A673 (cell line): Measurements from ENCODE around the gene SEMA5B. TPM values are rescaled to one million over a fixed set of nuclear protein-coding genes. Genes with fewer than 3 reads are reported as not detected.

Experiments
- BruUV-seq: library from RNA; stranded (reverse); fragments of 400-500 nt; replicated peaks from 2 replicates; lab custom pipeline; 2021; lab: Mats Ljungman, UMichigan
- CTCF ChIA-PET: fragments of 300-600 bp; sonication (Branson Sonifier 250); formaldehyde crosslinking; loops from one replicate; lab custom pipeline; 2022; ENCODE audit warnings: antibody characterized with exemption; lab: Charles Lee
- POLR2A ChIA-PET: fragments of 300-600 bp; sonication (Branson Sonifier 250); formaldehyde crosslinking; loops from one replicate; lab custom pipeline; 2022; ENCODE audit warnings: antibody characterized with exemption; ENCODE audit not compliant: low non-redundant PET; lab: Charles Lee
- DNase-seq: peaks from one replicate; pipeline ENCODE4 v3.0.0-alpha.2; 2015; ENCODE audit warnings: low spot score
- H3K27ac ChIP-seq: fragments of 200-600 bp; sonication (generic); 2 replicates; pipeline ENCODE4 v1.5.1; 2016; ENCODE audit warnings: mixed run types, low read depth, mild to moderate bottlenecking, mixed read lengths, antibody characterized with exemption, low read length; ENCODE audit not compliant: poor library complexity, severe bottlenecking
- H3K27me3 ChIP-seq: fragments of 200-600 bp; sonication (generic); replicated peaks from 2 replicates; pipeline ENCODE4 v1.6.1; 2017; ENCODE audit warnings: mixed run types, low read depth, mild to moderate bottlenecking, mixed read lengths, antibody characterized with exemption, low read length; ENCODE audit not compliant: insufficient read depth, poor library complexity
- H3K36me3 ChIP-seq: fragments of 200-600 bp; sonication (generic); 2 replicates; pipeline ENCODE4 v1.6.1; 2016; ENCODE audit warnings: mixed run types, mild to moderate bottlenecking, mixed read lengths, antibody characterized with exemption, low read length; ENCODE audit not compliant: insufficient read depth, poor library complexity, severe bottlenecking
- H3K4me1 ChIP-seq: fragments of 200-600 bp; sonication (generic); 2 replicates; pipeline ENCODE4 v1.6.1; 2017; ENCODE audit warnings: mixed run types, mild to moderate bottlenecking, mixed read lengths, antibody characterized with exemption, low read length; ENCODE audit not compliant: insufficient read depth, poor library complexity, severe bottlenecking
- H3K4me3 ChIP-seq: fragments of 200-600 bp; sonication (generic); 2 replicates; pipeline ENCODE4 v1.5.1; 2016; ENCODE audit warnings: low read depth, mixed run types, mild to moderate bottlenecking, mixed read lengths, low read length; ENCODE audit not compliant: poor library complexity, severe bottlenecking
- H3K9me3 ChIP-seq: fragments of 200-600 bp; sonication (generic); 2 replicates; pipeline ENCODE4 v1.6.1; 2016; ENCODE audit warnings: mixed run types, low read depth, mild to moderate bottlenecking, mixed read lengths, antibody characterized with exemption, low read length; ENCODE audit not compliant: poor library complexity, severe bottlenecking
- EZH2 ChIP-seq: fragments of 200-600 bp; sonication (generic); IDR thresholded peaks from 2 replicates; pipeline ENCODE4 v1.6.1; 2017; ENCODE audit warnings: borderline replicate concordance, low read depth, mild to moderate bottlenecking, mixed read lengths, antibody characterized with exemption, low read length; ENCODE audit not compliant: poor library complexity, severe bottlenecking
- intact Hi-C: fragments of 100-400 bp; cut with micrococcal nuclease; formaldehyde crosslinking; loops from one replicate; pipeline ENCODE4 v1.10.0; 2022; ENCODE audit not compliant: unreplicated experiment
- total RNA-seq: library from RNA; stranded (reverse); gene quantifications from 2 replicates; pipeline ENCODE4 v1.2.3, GENCODE V29; 2021
- TF ChIP-seq, protein P1 (sequence below): fragments of 300-800, 200-600 bp; sonication (generic); conservative IDR thresholded peaks from 2 replicates; pipeline ENCODE4 v1.5.1; 2017; ENCODE audit warnings: low read depth, mild to moderate bottlenecking, antibody characterized with exemption, low read length, moderate library complexity, mixed read lengths

Gene SEMA5B
- total RNA-seq, 1 experiment from 2014 or later = 7.6 TPM

DNA sequence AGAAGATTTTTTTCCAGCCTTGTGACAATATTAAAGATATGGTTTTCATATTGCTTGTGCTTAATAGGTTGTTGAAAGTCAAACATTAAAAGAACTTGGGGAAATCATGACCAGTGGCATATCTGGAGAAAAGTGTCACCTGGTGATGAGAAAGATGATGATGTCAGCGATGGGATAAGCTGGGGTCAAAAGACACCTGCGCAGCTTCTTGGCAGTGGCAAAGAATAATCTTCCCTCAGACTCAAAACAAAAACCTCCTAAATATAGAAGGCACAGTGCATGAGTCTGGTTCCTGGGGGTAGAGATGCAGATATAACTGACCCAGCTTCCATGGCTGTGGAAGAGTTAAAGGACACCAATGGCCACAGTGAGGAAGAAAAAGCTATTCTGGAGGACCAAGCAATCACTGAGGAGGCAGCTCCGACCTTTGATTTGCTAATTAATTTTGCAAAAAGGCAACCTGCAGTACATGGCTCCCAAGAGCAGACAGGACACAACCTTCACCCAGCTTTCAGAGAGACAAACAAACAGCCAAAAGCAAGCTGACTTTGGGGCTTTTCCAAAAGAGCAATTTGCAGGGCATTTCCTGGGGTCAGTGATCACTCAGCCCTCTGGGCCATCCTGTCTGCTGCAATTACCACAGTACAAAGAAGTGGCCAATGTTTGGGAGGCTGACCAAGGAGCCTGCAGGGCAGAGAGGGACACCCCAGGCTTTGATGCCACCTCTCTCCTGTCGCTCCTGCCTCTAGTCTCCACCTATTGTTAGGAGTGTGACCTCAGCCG, 17.6 kb upstream of the SEMA5B start:
- CTCF ChIA-PET = no interaction called here
- Histone ChIP-seq H3K36me3 (no peaks in the 10 kb centered on the region), H3K27me3 (no peaks in the 10 kb centered on the region), H3K9me3 (no peaks in the 10 kb centered on the region), H3K27ac (no peak overlapping the region), H3K4me3 (no peak overlapping the region), H3K4me1 (no peaks in the 10 kb centered on the region)
- no peak for DNase-seq
- intact Hi-C loops = no loop called here
- no peak for TF ChIP-seq EZH2
- TF ChIP-seq, protein P1, sequence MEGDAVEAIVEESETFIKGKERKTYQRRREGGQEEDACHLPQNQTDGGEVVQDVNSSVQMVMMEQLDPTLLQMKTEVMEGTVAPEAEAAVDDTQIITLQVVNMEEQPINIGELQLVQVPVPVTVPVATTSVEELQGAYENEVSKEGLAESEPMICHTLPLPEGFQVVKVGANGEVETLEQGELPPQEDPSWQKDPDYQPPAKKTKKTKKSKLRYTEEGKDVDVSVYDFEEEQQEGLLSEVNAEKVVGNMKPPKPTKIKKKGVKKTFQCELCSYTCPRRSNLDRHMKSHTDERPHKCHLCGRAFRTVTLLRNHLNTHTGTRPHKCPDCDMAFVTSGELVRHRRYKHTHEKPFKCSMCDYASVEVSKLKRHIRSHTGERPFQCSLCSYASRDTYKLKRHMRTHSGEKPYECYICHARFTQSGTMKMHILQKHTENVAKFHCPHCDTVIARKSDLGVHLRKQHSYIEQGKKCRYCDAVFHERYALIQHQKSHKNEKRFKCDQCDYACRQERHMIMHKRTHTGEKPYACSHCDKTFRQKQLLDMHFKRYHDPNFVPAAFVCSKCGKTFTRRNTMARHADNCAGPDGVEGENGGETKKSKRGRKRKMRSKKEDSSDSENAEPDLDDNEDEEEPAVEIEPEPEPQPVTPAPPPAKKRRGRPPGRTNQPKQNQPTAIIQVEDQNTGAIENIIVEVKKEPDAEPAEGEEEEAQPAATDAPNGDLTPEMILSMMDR = no peak
- POLR2A ChIA-PET = no interaction called here
- BruUV-seq = no TSS peak

GRCh38 chr3:123042413-123042812, 14.8 kb upstream of the SEMA5B start:
- Histone ChIP-seq H3K27ac (no peak overlapping the region), H3K36me3 (no peaks in the 10 kb centered on the region), H3K4me3 (no peak overlapping the region), H3K27me3 (peaks cover 14% of the 10 kb centered on the region), H3K4me1 (no peaks in the 10 kb centered on the region), H3K9me3 (no peaks in the 10 kb centered on the region)
- ChIA-PET CTCF (no interaction called here), POLR2A (no interaction called here)
- BruUV-seq = no TSS peak
- intact Hi-C loops = no loop called here
- DNase-seq = no peak
- TF ChIP-seq, protein P1 = no peak
- TF ChIP-seq EZH2 = no peak

GRCh38 chr3:123039178-123039577, 11.6 kb upstream of the SEMA5B start:
- BruUV-seq = no TSS peak
- no peak overlapping the region for H3K4me3 ChIP-seq
- no peak for DNase-seq
- intact Hi-C loops = no loop called here
- no peaks in the 10 kb centered on the region for H3K4me1 ChIP-seq
- no peak for TF ChIP-seq EZH2
- TF ChIP-seq, protein P1 = no peak
- no peak overlapping the region for H3K27ac ChIP-seq
- H3K27me3 ChIP-seq = peaks cover 17% of the 10 kb centered on the region
- H3K36me3 ChIP-seq = no peaks in the 10 kb centered on the region
- H3K9me3 ChIP-seq = no peaks in the 10 kb centered on the region
- ChIA-PET CTCF (no interaction called here), POLR2A (no interaction called here)
